BLaER1 (cell line): ENCODE results near the gene OGDH.
A peak's percentile ranks its signal among the peaks of the same experiment; 100 is the strongest.
"Not testable (repeated sequence)": the region's sequence is repeated elsewhere in the genome, so short reads cannot be mapped to it uniquely, and the experiment has no call there.

ENCODE experiments used
- H3K27ac ChIP-seq: shearing (Covaris generic); formaldehyde crosslinking; 2 replicates; pipeline ENCODE4 v1.8.1; 2022
- H3K27me3 ChIP-seq: shearing (Covaris generic); formaldehyde crosslinking; 2 replicates; pipeline ENCODE4 v1.8.1; 2022
- H3K36me3 ChIP-seq: shearing (Covaris generic); formaldehyde crosslinking; 2 replicates; pipeline ENCODE4 v1.8.1; 2022
- H3K4me1 ChIP-seq: shearing (Covaris generic); formaldehyde crosslinking; 2 replicates; pipeline ENCODE4 v1.8.1; 2022
- H3K4me2 ChIP-seq: shearing (Covaris generic); formaldehyde crosslinking; 2 replicates; pipeline ENCODE4 v1.8.1; 2022
- H3K4me3 ChIP-seq: shearing (Covaris generic); formaldehyde crosslinking; 2 replicates; pipeline ENCODE4 v1.8.1; 2022
- H3K9ac ChIP-seq: shearing (Covaris generic); formaldehyde crosslinking; 2 replicates; pipeline ENCODE4 v1.8.1; 2022
- H3K9me3 ChIP-seq: shearing (Covaris generic); formaldehyde crosslinking; 2 replicates; pipeline ENCODE4 v1.8.1; 2022
- H4K20me1 ChIP-seq: shearing (Covaris generic); formaldehyde crosslinking; 2 replicates; pipeline ENCODE4 v1.8.1; 2022
- Cebpa-rat ChIP-seq: shearing (Covaris generic); IDR thresholded peaks from 2 replicates; pipeline ENCODE4 v1.8.1; 2022

OGDH gene

GRCh38 chr7:44606341-44607140 is at the start of gene OGDH:
TSS of gene OGDH (plus strand) at chr7:44606627. CDS start at chr7:44624344, 17,717 bp downstream.
- H3K9ac ChIP-seq = peak within 1 kb of the TSS; percentile 82
- peak within 1 kb of the TSS; percentile 88 for H3K4me2 ChIP-seq
- H3K36me3 ChIP-seq = no peaks in the 10 kb centered on the region
- H3K4me1 ChIP-seq = peaks cover 41% of the 10 kb centered on the region
- H4K20me1 ChIP-seq = peaks cover 28% of the 10 kb centered on the region
- H3K9me3 ChIP-seq = no peaks in the 10 kb centered on the region
- peak within 1 kb of the TSS; percentile 77 for H3K4me3 ChIP-seq
- H3K27ac ChIP-seq = peak within 1 kb of the TSS; percentile 76
- no peaks in the 10 kb centered on the region for H3K27me3 ChIP-seq
- peak; percentile 5; the same call in 1 of the 2 replicates for TF ChIP-seq Cebpa-rat

- H3K9ac ChIP-seq = no peak overlapping the region
- no peak overlapping the region for H3K4me2 ChIP-seq
- peaks cover 6% of the 10 kb centered on the region; the same call in 1 of the 2 replicates for H4K20me1 ChIP-seq
- H3K27ac ChIP-seq = no peak overlapping the region
- H3K4me1 ChIP-seq = no peaks in the 10 kb centered on the region
- H3K27me3 ChIP-seq = no peaks in the 10 kb centered on the region
- H3K4me3 ChIP-seq = no peak overlapping the region
- H3K36me3 ChIP-seq = 0 out of 2 replicates have a peak, but pooled peaks cover 5% of the 10 kb centered on the region
- H3K9me3 ChIP-seq = no peaks in the 10 kb centered on the region
- no peak for TF ChIP-seq Cebpa-rat
Measured at GRCh38 chr7:44557485-44557884, 48.9 kb upstream of the OGDH start.

- Histone ChIP-seq H3K27ac (no peak overlapping the region), H3K4me2 (no peak overlapping the region), H3K27me3 (no peaks in the 10 kb centered on the region), H4K20me1 (peaks cover 20% of the 10 kb centered on the region), H3K9ac (no peak overlapping the region), H3K4me3 (no peak overlapping the region), H3K9me3 (no peaks in the 10 kb centered on the region), H3K36me3 (peaks cover 20% of the 10 kb centered on the region), H3K4me1 (no peaks in the 10 kb centered on the region)
- no peak for TF ChIP-seq Cebpa-rat
Measured at GRCh38 chr7:44559485-44559884, 46.9 kb upstream of the OGDH start.

GRCh38 chr7:44561481-44561880 is 44.9 kb upstream of the OGDH start:
- H3K9ac ChIP-seq = no peak overlapping the region
- H3K27me3 ChIP-seq = no peaks in the 10 kb centered on the region
- TF ChIP-seq Cebpa-rat = no peak

DNA sequence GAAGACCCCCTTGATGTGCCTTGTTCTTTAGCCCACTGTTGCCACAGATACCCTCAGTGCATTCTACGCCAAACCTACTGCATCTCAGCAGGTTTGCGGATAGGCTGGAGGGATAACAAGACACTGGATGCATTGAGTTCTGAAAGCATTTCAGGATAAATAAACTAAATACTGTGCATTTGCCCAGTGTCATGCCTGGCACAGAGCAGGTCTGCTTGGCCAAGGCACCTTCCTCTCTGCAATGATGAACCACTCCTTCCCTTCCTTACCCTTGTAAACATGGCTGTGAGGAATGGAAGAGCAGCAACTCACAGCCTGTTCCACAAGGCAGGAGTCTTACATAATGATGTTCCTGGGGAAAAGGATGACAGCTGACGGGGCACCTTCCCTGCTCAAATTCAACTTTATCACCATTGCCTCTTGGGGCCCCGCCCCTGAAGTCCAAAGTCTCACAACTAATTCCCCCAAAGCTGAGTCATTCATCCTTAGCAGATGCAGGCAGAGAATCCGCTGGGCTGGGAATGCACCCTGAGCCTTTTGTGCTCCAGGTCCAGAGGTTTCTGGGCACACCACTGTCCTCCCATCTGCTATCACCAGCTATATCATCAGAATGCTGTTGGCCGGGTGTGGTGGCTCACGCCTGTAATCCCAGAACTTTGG is 44.3 kb upstream of the OGDH start:
- no peak overlapping the region for H3K27ac ChIP-seq
- H3K4me3 ChIP-seq = no peak overlapping the region
- no peaks in the 10 kb centered on the region for H3K4me1 ChIP-seq
- no peak for TF ChIP-seq Cebpa-rat
- no peaks in the 10 kb centered on the region for H3K27me3 ChIP-seq
- H3K9me3 ChIP-seq = no peaks in the 10 kb centered on the region
- peaks cover 43% of the 10 kb centered on the region for H4K20me1 ChIP-seq
- H3K9ac ChIP-seq = no peak overlapping the region
- no peak overlapping the region for H3K4me2 ChIP-seq
- H3K36me3 ChIP-seq = peaks cover 44% of the 10 kb centered on the region

More at GRCh38 chr7:44561481-44561880, 44.9 kb upstream of the OGDH start:
- Histone ChIP-seq H4K20me1 (peaks cover 38% of the 10 kb centered on the region), H3K9me3 (no peaks in the 10 kb centered on the region), H3K36me3 (peaks cover 38% of the 10 kb centered on the region), H3K4me1 (no peaks in the 10 kb centered on the region), H3K4me3 (no peak overlapping the region), H3K4me2 (no peak overlapping the region), H3K27ac (no peak overlapping the region)

- H4K20me1 ChIP-seq = peaks cover 48% of the 10 kb centered on the region
- not testable (repeated sequence) for H3K9me3 ChIP-seq, H3K4me1 ChIP-seq, H3K27ac ChIP-seq, H3K4me2 ChIP-seq, H3K27me3 ChIP-seq, H3K4me3 ChIP-seq, H3K9ac ChIP-seq
- peaks cover 49% of the 10 kb centered on the region for H3K36me3 ChIP-seq
Measured at GRCh38 chr7:44562622-44562962, 43.8 kb upstream of the OGDH start.

DNA sequence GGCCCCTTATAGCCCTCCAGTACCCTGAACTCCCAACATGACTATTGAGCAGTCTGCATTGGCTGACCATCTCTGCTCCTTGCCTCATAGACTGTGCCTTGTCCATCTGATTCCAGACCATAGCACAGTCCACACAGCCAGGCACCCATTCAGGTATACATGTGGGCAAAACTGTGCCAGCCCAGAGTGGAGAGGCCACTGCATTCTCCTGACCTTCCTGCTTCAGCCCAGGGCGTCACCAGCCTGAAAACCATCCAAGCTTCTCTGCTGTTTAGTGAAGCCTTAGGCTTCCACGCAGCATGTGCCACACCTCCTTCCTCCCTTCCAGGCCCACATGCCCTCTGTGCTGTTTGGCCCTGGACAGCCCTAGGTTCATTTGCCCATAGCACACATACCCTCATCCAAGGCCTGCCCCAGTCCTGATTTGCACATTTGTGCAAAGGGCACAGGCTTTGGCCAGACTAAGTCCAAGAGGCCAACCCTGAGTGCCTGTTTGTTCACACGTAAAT is 43.2 kb upstream of the OGDH start:
- Histone ChIP-seq H4K20me1 (peaks cover 54% of the 10 kb centered on the region), H3K36me3 (peaks cover 55% of the 10 kb centered on the region), H3K4me3 (no peak overlapping the region), H3K4me2 (no peak overlapping the region), H3K4me1 (no peaks in the 10 kb centered on the region), H3K27me3 (no peaks in the 10 kb centered on the region), H3K27ac (no peak overlapping the region), H3K9ac (no peak overlapping the region), H3K9me3 (no peaks in the 10 kb centered on the region)
- no peak for TF ChIP-seq Cebpa-rat

DNA sequence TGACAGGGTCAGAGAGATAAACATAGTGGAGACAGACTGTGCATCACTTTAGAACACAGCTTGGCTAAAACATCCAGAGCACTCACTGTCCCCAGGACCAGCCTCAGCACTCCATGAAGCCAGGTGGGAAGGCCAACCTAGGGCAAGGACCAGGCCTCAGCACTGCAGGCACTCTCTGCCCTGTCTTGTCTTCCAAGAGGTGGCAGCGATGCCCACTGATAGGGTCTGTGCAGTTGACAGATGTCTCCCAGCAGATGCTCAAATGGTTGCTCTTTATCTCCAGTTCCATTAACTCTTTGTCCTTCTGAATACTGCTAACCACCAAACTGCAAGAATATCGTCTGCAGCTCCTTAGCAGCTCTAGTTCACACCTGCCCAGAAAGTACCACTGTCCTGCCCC is 41.8 kb upstream of the OGDH start:
- peaks cover 69% of the 10 kb centered on the region for H3K36me3 ChIP-seq
- no peaks in the 10 kb centered on the region for H3K4me1 ChIP-seq
- H4K20me1 ChIP-seq = peaks cover 68% of the 10 kb centered on the region

DNA sequence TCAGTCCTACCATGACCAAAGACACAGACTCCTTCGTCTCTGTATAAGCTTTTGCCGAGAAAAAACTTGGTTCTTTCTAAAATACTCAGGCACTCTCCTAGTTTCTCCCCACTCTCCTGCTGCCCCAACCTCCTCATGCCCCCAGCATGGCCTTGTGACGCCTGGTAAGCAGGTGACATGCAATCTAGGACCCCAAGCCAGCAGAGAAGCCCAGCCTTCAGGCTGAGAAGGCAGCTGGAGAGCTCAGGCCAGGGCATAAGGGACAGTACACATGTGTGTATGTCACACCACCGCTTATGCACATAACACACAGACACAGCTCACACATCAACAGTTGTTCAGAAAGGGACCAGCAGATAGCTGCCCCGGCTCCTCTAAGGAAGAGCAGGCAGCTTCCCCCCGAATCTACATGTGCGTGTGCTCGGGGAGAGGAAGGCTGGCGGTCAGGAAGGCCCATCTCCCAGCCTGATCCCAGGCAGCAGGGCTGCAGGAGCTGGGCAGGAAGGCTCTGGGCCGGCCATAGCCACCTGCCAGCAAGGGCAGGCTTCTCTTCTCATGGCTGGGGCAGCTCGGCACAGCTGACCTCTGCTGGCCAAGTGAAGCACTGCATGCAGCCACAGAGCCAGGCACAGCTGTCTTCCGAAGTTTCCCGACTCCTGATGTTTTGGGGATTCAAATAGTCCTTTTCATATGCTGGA is 41.2 kb upstream of the OGDH start:
- Histone ChIP-seq H3K27ac (no peak overlapping the region), H3K27me3 (no peaks in the 10 kb centered on the region), H3K4me3 (no peak overlapping the region), H3K4me2 (no peak overlapping the region), H3K9ac (no peak overlapping the region), H4K20me1 (peaks cover 74% of the 10 kb centered on the region), H3K9me3 (no peaks in the 10 kb centered on the region), H3K4me1 (no peaks in the 10 kb centered on the region), H3K36me3 (peaks cover 75% of the 10 kb centered on the region)
- TF ChIP-seq Cebpa-rat = no peak

More for the DNA sequence above, 41.8 kb upstream of the OGDH start:
- H3K4me3 ChIP-seq = no peak overlapping the region
- no peak overlapping the region for H3K4me2 ChIP-seq
- no peak overlapping the region for H3K27ac ChIP-seq
- TF ChIP-seq Cebpa-rat = no peak
- no peaks in the 10 kb centered on the region for H3K9me3 ChIP-seq
- no peak overlapping the region for H3K9ac ChIP-seq
- H3K27me3 ChIP-seq = no peaks in the 10 kb centered on the region
